ENCODE measurements around the gene OR8G1. TPM values are rescaled to one million over a fixed set of nuclear protein-coding genes. Genes with fewer than 3 reads are reported as not detected.

OR8G1 gene
- total RNA-seq, 1 experiment from 2014 or later, result not detected

GRCh38 chr11:124204008-124204407 lies 36.9 kb upstream of the OR8G1 start:
- no peak overlapping the region for H2AK5ac ChIP-seq (ENCODE audit: insufficient read length, low read length)
- no peak overlapping the region for H3K4me2 ChIP-seq (ENCODE audit: insufficient read depth, insufficient read length, low read length)
- H2BK20ac ChIP-seq (ENCODE audit: low read depth, low read length, poor library complexity, severe bottlenecking), result no peak overlapping the region
- H3K27ac ChIP-seq (ENCODE audit: insufficient read length, low read depth, low read length), result no peak overlapping the region
- no peak overlapping the region for H3K9ac ChIP-seq (ENCODE audit: extremely low read depth, insufficient read length, low read length)
- H2BK15ac ChIP-seq (ENCODE audit: low read depth, low read length), result no peak overlapping the region
- Mint-ChIP-seq H3K36me3 (ENCODE audit: insufficient read depth in 1 of 3, low read depth in 3 of 3) (no peaks in the 10 kb centered on the region), H3K4me3 (no peak overlapping the region), H3K27ac (no peak overlapping the region), H3K9me3 (no peaks in the 10 kb centered on the region), H3K4me1 (no peaks in the 10 kb centered on the region), H3K27me3 (ENCODE audit: low read depth) (no peaks in the 10 kb centered on the region; the same call in 1 of the 2 replicates)
- whole genome bisulfite sequencing (ENCODE audit: extremely low coverage, insufficient read length, low lambda C conversion rate), result no CpG with 5 or more reads among the region's 5 CpGs
- H3K27me3 ChIP-seq (ENCODE audit: insufficient read depth, low read length), result no peaks in the 10 kb centered on the region
- H4K8ac ChIP-seq (replicated peaks; ENCODE audit: insufficient read length, low read depth, low read length), result no peak overlapping the region
- H3K23me2 ChIP-seq (ENCODE audit: insufficient read length, low read depth, low read length, poor library complexity, severe bottlenecking), result no peaks in the 10 kb centered on the region
- no peak overlapping the region for H3K56ac ChIP-seq (ENCODE audit: insufficient read length, low read depth, low read length)
- no peak overlapping the region for H3K14ac ChIP-seq (ENCODE audit: insufficient read depth, low read length)
- no peak overlapping the region for H4K91ac ChIP-seq (ENCODE audit: insufficient read length, low read depth, low read length)
- no peaks in the 10 kb centered on the region for H3K4me1 ChIP-seq (ENCODE audit: insufficient read depth, low read length)
- no peak overlapping the region for H3K18ac ChIP-seq (ENCODE audit: insufficient read length, low read depth, low read length)
- H3K79me1 ChIP-seq (ENCODE audit: insufficient read depth, low read depth, low read length, poor library complexity, severe bottlenecking), result no peaks in the 10 kb centered on the region
- no peak overlapping the region for H3T11ph ChIP-seq (ENCODE audit: low read length)
- 0 out of 2 replicates have a peak, but pooled peaks cover 2% of the 10 kb centered on the region for H3K79me2 ChIP-seq (ENCODE audit: insufficient read depth, low read length)
- H2BK12ac ChIP-seq (ENCODE audit: insufficient read length, low read depth, low read length), result no peak overlapping the region
- no peak overlapping the region for H2BK5ac ChIP-seq (ENCODE audit: insufficient read length, low read length)
- H4K20me1 ChIP-seq (ENCODE audit: control insufficient read depth, insufficient read depth, insufficient read length), result no peaks in the 10 kb centered on the region
- no peak overlapping the region for H2BK120ac ChIP-seq (ENCODE audit: low read depth, low read length, poor library complexity, severe bottlenecking)
- H2AFZ ChIP-seq (ENCODE audit: low read length), result no peak overlapping the region
- DNase-seq, result no peak
- no peak for TF ChIP-seq CTCF (conservative IDR thresholded peaks at IDR 0.05)
- H3K9me3 ChIP-seq (ENCODE audit: control insufficient read depth, low read depth, low read length), result no peaks in the 10 kb centered on the region
- no peak overlapping the region for H3K4ac ChIP-seq (ENCODE audit: low read depth, low read length)
- H4K5ac ChIP-seq (ENCODE audit: insufficient read length, low read depth, low read length), result no peak overlapping the region
- no peak overlapping the region for H3K23ac ChIP-seq (ENCODE audit: insufficient read length, low read depth, low read length)
